Transverse colon (tissue), 4 donors: ENCODE data around the gene MYL4. TPM values are rescaled to one million over a fixed set of nuclear protein-coding genes. Genes with fewer than 3 reads are reported as not detected.
"Not testable (repeated sequence)": the region's sequence is repeated elsewhere in the genome, so short reads cannot be mapped to it uniquely, and the experiment has no call there.

ENCODE experiments used
- DNase-seq: peaks from one replicate; pipeline ENCODE4 v3.0.0-alpha.2; 2019
- H3K27ac ChIP-seq, 4 donors: fragments of 200-600 bp; sonication (generic); 2 replicates each; pipeline ENCODE4 v1.5.1; 2016 to 2018; ENCODE audit warnings: inconsistent platforms in 4 of 4
- H3K27me3 ChIP-seq: fragments of 200-600 bp; sonication (generic); 2 replicates; pipeline ENCODE4 v1.5.1; 2017; ENCODE audit warnings: inconsistent platforms
- H3K36me3 ChIP-seq, 4 donors: fragments of 200-600 bp; sonication (generic); 2 replicates each; pipeline ENCODE4 v1.5.1; 2017 to 2019; ENCODE audit warnings: inconsistent platforms in 4 of 4
- H3K4me1 ChIP-seq, 4 donors: fragments of 200-600 bp; sonication (generic); 2 replicates each; pipeline ENCODE4 v1.5.1; 2017 to 2020; ENCODE audit warnings: inconsistent platforms in 4 of 4
- H3K4me3 ChIP-seq, 4 donors: fragments of 200-600 bp; sonication (generic); 1 replicate in 1 of 4; 2 replicates in 3 of 4; pipeline versions ENCODE4 v1.5.1 to v1.6.1; 2017 to 2019; ENCODE audit warnings: inconsistent platforms in 4 of 4
- H3K9me3 ChIP-seq, 2 donors: fragments of 200-600 bp; sonication (generic); 2 replicates each; pipeline ENCODE4 v1.5.1; 2017 to 2019; ENCODE audit warnings: inconsistent platforms in 2 of 2
- EP300 ChIP-seq: sonication (generic); formaldehyde crosslinking; IDR thresholded peaks from one replicate; pipeline ENCODE4 v1.6.1; 2017; ENCODE audit warnings: antibody characterized with exemption, low read depth
- POLR2A ChIP-seq: fragments of 450-650 bp; IDR thresholded peaks from one replicate; pipeline ENCODE4 v1.6.1; 2016; ENCODE audit warnings: antibody characterized with exemption, mild to moderate bottlenecking, moderate library complexity
- POLR2AphosphoS5 ChIP-seq, 3 donors: sonication (generic); formaldehyde crosslinking; IDR thresholded peaks; one replicate each; pipeline ENCODE4 v1.6.1; 2016; ENCODE audit warnings: antibody characterized with exemption in 3 of 3
- WGBS, 2 donors: methylation state at CpG; one replicate each; pipeline ENCODE4 v1.1.5; 2018; ENCODE audit warnings: low coverage in 1 of 2; 5-methylcytosine and 5-hydroxymethylcytosine counted together
- in situ Hi-C, 4 donors: fragments of 200-750 bp; cut with MboI; loops; one replicate each; pipeline versions ENCODE4 v1.15.0 to v1.15.1; 2017; ENCODE audit warnings: low sequenced_read_pairs in 3 of 4, low pct_ligation_motif_present in 1 of 4, low pct_unique_long_range_greater_than_20kb in 1 of 4
- intact Hi-C: fragments of 100-400 bp; cut with DNase I; formaldehyde crosslinking; loops from one replicate; pipeline ENCODE4 v1.15.1; 2023; ENCODE audit warnings: low total_unique reads
- total RNA-seq, 4 donors: library from RNA; depleted of rRNA; stranded (reverse); fragments of >200 nt; gene quantifications; one replicate each; pipeline ENCODE4 v1.1.0, GENCODE V29; 2016
- TF ChIP-seq, protein P1 (sequence below), 5 experiments: fragments of 200-600 bp in 3 of 5; fragments of 450-650 bp in 2 of 5; sonication (generic) in 3 of 5; IDR thresholded peaks; 1 replicate in 2 of 5; 2 replicates in 3 of 5; pipeline ENCODE4 v1.5.1; 2016 to 2017; ENCODE audit warnings: antibody characterized with exemption in 5 of 5, inconsistent platforms in 3 of 5, mild to moderate bottlenecking in 2 of 5, moderate library complexity in 1 of 5

MYL4 gene
- total RNA-seq, 4 donors from 2014 or later: not detected

DNA sequence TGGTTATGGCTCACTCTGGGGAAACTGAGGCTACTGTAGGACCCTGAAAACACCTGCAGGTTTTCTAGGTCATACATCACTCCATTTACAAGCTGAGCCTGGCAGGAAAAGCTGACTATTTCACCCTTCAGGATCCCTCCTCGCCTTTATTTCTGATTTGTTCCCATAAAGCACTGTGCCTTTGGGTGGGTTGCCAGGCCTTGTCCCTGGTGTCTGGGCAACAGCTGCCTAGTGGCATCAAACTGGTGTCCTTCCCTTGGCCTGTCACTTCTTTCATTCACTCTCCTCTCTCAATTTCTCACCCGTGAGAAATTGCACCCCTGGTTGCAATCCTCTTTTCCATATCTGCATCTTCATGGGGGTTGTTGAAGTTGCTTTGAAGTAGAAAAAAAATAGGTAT, 1.6 kb downstream of the MYL4 start:
- DNase-seq: no peak
- H3K27ac ChIP-seq: no peak overlapping the region
- intact Hi-C loops (no loop called here), in situ Hi-C loops (no loop called here)
- TF ChIP-seq, protein P1, sequence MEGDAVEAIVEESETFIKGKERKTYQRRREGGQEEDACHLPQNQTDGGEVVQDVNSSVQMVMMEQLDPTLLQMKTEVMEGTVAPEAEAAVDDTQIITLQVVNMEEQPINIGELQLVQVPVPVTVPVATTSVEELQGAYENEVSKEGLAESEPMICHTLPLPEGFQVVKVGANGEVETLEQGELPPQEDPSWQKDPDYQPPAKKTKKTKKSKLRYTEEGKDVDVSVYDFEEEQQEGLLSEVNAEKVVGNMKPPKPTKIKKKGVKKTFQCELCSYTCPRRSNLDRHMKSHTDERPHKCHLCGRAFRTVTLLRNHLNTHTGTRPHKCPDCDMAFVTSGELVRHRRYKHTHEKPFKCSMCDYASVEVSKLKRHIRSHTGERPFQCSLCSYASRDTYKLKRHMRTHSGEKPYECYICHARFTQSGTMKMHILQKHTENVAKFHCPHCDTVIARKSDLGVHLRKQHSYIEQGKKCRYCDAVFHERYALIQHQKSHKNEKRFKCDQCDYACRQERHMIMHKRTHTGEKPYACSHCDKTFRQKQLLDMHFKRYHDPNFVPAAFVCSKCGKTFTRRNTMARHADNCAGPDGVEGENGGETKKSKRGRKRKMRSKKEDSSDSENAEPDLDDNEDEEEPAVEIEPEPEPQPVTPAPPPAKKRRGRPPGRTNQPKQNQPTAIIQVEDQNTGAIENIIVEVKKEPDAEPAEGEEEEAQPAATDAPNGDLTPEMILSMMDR (IDR thresholded peaks at IDR 0.05): no peak
- no peak for TF ChIP-seq EP300
- TF ChIP-seq POLR2A: no peak
- no peak for TF ChIP-seq POLR2AphosphoS5 (IDR thresholded peaks at IDR 0.05)
- no peaks in the 10 kb centered on the region for H3K36me3 ChIP-seq
- H3K4me1 ChIP-seq: peaks cover 0 to 7% (median under 1%) of the 10 kb centered on the region in 4 donors
- H3K9me3 ChIP-seq: no peaks in the 10 kb centered on the region
- no peak overlapping the region for H3K4me3 ChIP-seq
- WGBS, 2 donors: 82 to 90% methylated on average over 2 of the region's 2 CpGs
- no peaks in the 10 kb centered on the region for H3K27me3 ChIP-seq

DNA sequence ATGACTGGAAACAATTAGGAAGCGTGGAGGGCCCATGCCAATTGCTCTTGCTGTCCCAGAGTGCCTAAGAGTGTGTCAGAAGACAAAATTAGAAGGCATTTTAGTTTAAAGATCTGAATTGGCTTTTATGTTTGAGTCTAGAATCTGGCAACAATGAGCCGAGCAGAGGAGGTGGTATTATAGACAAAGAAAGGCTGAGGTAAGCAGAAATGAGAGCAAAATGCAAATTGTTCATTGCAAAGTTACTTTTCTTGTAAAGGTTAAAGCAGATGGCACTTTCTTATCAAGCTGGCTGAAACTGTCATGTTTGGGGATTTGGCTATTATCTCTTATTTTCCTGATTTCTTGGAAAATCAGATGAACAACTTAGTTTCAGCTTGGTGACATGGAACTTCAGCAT, 3.3 kb downstream of the MYL4 start:
- no peak overlapping the region for H3K4me3 ChIP-seq
- no peak overlapping the region for H3K27ac ChIP-seq
- H3K36me3 ChIP-seq: no peaks in the 10 kb centered on the region
- intact Hi-C loops: no loop called here
- in situ Hi-C loops: no loop called here
- no peak for DNase-seq
- WGBS, 2 donors: 80 to 83% methylated on average over 2 of the region's 2 CpGs
- no peaks in the 10 kb centered on the region for H3K27me3 ChIP-seq
- TF ChIP-seq POLR2AphosphoS5 (IDR thresholded peaks at IDR 0.05) (no peak), POLR2A (no peak), EP300 (no peak)
- TF ChIP-seq, protein P1 (IDR thresholded peaks at IDR 0.05): no peak
- no peaks in the 10 kb centered on the region for H3K9me3 ChIP-seq
- no peaks in the 10 kb centered on the region for H3K4me1 ChIP-seq

DNA sequence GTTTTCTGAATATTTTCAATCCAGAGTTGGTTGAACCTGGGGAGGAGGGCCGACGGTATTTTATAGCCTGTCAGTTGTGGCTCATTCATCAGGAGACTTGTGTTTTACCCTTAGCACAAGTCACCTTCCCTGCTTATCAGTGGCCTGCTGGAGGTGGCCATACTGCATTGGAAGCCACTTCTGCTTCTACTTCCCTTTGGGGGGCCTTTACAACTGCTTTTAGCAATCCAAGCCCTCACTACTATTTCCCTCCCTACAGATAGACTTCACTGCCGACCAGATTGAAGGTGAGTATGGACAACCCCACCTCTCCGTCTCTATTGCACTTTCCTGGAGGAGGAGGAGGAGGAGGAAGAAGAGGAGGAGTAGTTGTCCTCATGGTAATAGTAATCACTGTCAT, 4.4 kb downstream of the MYL4 start:
- Histone ChIP-seq H3K4me1 (no peaks in the 10 kb centered on the region), H3K4me3 (no peak overlapping the region), H3K27me3 (no peaks in the 10 kb centered on the region), H3K36me3 (no peaks in the 10 kb centered on the region), H3K9me3 (no peaks in the 10 kb centered on the region), H3K27ac (no peak overlapping the region)
- TF ChIP-seq POLR2A: no peak
- in situ Hi-C loops (no loop called here), intact Hi-C loops (no loop called here)
- DNase-seq: no peak
- 80 to 85% methylated on average over 3 to 4 of the region's 4 CpGs for WGBS, 2 donors

DNA sequence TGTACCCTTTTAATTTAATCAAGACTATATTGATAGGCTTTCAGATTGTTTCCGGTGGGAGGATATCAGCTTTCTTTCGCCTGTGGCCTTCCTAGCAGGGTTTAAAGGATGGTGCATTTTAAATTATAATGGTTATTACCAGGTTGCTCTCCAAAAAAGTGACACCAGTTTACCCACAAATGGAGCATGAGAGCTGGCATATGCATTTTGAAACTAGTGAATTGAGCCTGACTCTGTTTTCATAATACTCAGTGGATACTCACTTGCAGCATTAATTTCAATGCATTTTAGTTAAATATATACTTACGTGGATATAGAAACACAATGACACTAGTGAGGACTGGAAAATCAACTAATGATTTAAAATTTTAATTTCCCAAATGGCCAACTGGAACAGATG, 5.8 kb downstream of the MYL4 start:
- in situ Hi-C loops (no loop called here), intact Hi-C loops (no loop called here)
- no peaks in the 10 kb centered on the region for H3K27me3 ChIP-seq
- TF ChIP-seq EP300 (no peak), POLR2A (no peak), POLR2AphosphoS5 (IDR thresholded peaks at IDR 0.05) (no peak)
- TF ChIP-seq, protein P1 (IDR thresholded peaks at IDR 0.05): no peak
- no peak overlapping the region for H3K4me3 ChIP-seq
- no peak for DNase-seq
- 87 to 93% methylated on average over 3 of the region's 3 CpGs for WGBS, 2 donors
- H3K4me1 ChIP-seq: no peaks in the 10 kb centered on the region
- no peak overlapping the region for H3K27ac ChIP-seq
- H3K9me3 ChIP-seq: no peaks in the 10 kb centered on the region
- no peaks in the 10 kb centered on the region for H3K36me3 ChIP-seq

DNA sequence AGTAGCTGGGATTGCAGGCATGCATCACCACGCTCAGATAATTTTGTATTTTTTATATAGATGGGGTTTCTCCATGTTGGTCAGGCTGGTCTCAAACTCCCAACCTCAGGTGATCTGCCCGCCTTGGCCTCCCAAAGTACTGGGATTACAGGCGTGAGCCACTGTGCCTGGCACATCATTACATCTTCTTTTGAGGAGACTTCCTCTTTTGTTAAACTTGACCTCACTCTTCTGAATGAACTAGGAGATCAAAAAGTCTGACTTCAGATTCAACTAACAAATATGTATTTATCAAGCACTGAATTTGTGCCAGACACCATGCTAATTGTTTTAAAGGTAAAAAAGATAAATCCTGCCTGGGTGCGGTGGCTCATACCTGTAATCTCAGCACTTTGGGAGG, 7.7 kb downstream of the MYL4 start:
- WGBS, 2 donors: 89 to 100% methylated on average over 1 to 4 of the region's 4 CpGs
- H3K4me1 ChIP-seq, H3K4me3 ChIP-seq, DNase-seq, H3K27ac ChIP-seq, intact Hi-C loops, H3K36me3 ChIP-seq, in situ Hi-C loops, H3K9me3 ChIP-seq, H3K27me3 ChIP-seq: not testable (repeated sequence)

DNA sequence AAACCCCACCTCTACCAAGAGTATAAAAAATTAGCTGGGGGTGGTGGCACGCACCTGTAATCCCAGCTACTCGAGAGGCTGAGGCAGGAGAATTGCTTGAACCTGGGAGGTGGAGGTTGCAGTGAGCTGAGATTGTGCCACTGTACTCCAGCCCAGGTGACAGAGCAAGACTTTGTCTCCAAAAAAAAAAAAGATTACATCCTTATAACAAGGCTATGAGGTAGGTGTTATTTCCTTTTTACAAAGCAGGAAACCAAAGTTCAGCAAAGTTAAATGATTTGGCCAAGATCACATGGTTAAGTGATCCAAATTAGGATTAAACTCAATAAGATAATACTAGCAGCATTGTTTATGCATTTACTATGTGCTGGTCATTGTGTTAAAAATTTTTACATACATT, 8.1 kb downstream of the MYL4 start:
- in situ Hi-C loops, H3K9me3 ChIP-seq, H3K4me3 ChIP-seq, H3K36me3 ChIP-seq, H3K4me1 ChIP-seq, DNase-seq, H3K27ac ChIP-seq, intact Hi-C loops, H3K27me3 ChIP-seq: not testable (repeated sequence)
- 83 to 94% methylated on average over 1 to 2 of the region's 2 CpGs for WGBS, 2 donors
